Measurements from ENCODE around the gene STX2. TPM values are rescaled to one million over a fixed set of nuclear protein-coding genes. Genes with fewer than 3 reads are reported as not detected.
"Not testable (repeated sequence)": the region's sequence is repeated elsewhere in the genome, so short reads cannot be mapped to it uniquely, and the experiment has no call there.

The STX2 gene
- polyA plus RNA-seq, 1 donor = 17.9 TPM

GRCh38 chr12:130762319-130762675 is 76.8 kb downstream of the STX2 start:
- no peak for DNase-seq

GRCh38 chr12:130761537-130762318 is 77.3 kb downstream of the STX2 start:
- DNase-seq = no peak

GRCh38 chr12:130754234-130754901 is 84.7 kb downstream of the STX2 start:
- no peak for DNase-seq

- DNase-seq = no peak
Measured at GRCh38 chr12:130752692-130753230, 86.3 kb downstream of the STX2 start.

GRCh38 chr12:130752037-130752436 is 87.0 kb downstream of the STX2 start:
- DNase-seq = not testable (repeated sequence)

GRCh38 chr12:130748786-130749185 is 90.3 kb downstream of the STX2 start:
- no peak for DNase-seq

- peak; percentile 78 for DNase-seq
Measured at GRCh38 chr12:130747867-130748740, 90.9 kb downstream of the STX2 start.

GRCh38 chr12:130746546-130746945 is 92.5 kb downstream of the STX2 start:
- DNase-seq = no peak

GRCh38 chr12:130745921-130746320 is 93.1 kb downstream of the STX2 start:
- no peak for DNase-seq

- DNase-seq = no peak
Measured at GRCh38 chr12:130744274-130744673, 94.8 kb downstream of the STX2 start.

GRCh38 chr12:130743606-130744005 is 95.4 kb downstream of the STX2 start:
- no peak for DNase-seq

GRCh38 chr12:130743176-130743575 is 95.9 kb downstream of the STX2 start:
- DNase-seq = no peak

- DNase-seq = no peak
Measured at GRCh38 chr12:130742716-130743115, 96.3 kb downstream of the STX2 start.

- DNase-seq = no peak
Measured at GRCh38 chr12:130742112-130742511, 96.9 kb downstream of the STX2 start.

Other genes starting within 250 kb of the STX2 start
- 0.75 TPM for gene RIMBP2, start 123.0 kb downstream of the STX2 start, polyA plus RNA-seq (ENCODE audit: insufficient read length)
- gene RAN, start 32.8 kb upstream of the STX2 start, polyA plus RNA-seq (ENCODE audit: insufficient read length) = 340 TPM
- gene ADGRD1, start 114.7 kb upstream of the STX2 start, polyA plus RNA-seq (ENCODE audit: insufficient read length) = 9.3 TPM